HEK293 (cell line): Measurements from ENCODE around the gene CCDC34.

ENCODE experiments used
- BCL11A ChIP-seq: fragments of 450-650 bp; formaldehyde crosslinking; IDR thresholded peaks from 2 replicates; pipeline ENCODE4 v1.5.1; 2016; ENCODE audit warnings: low read depth, missing biosample characterization, missing genetic modification characterization
- HOXA7 ChIP-seq: sonication (generic); formaldehyde crosslinking; IDR thresholded peaks from 2 replicates; pipeline ENCODE4 v1.8.1; 2022; ENCODE audit warnings: missing genetic modification reagents, borderline replicate concordance
- SCRT1 ChIP-seq: fragments of 450-650 bp; formaldehyde crosslinking; IDR thresholded peaks from 2 replicates; pipeline ENCODE4 v1.5.1; 2016; ENCODE audit warnings: missing biosample characterization, missing genetic modification characterization, borderline replicate concordance
- SETDB1 ChIP-seq: IDR thresholded peaks from one replicate; pipeline ENCODE4 v1.6.1; 2017; ENCODE audit warnings: mild to moderate bottlenecking, low read length, moderate library complexity, mixed read lengths; ENCODE audit not compliant: insufficient read length
- ZBTB1 ChIP-seq: fragments of 450-650 bp; formaldehyde crosslinking; IDR thresholded peaks from 2 replicates; pipeline ENCODE4 v1.5.1; 2016; ENCODE audit warnings: missing biosample characterization, missing genetic modification characterization
- ZNF112 ChIP-seq: fragments of 450-650 bp; formaldehyde crosslinking; IDR thresholded peaks from 2 replicates; pipeline ENCODE4 v1.5.0; 2017; ENCODE audit warnings: missing biosample characterization, missing genetic modification characterization
- ZNF133 ChIP-seq: fragments of 450-650 bp; formaldehyde crosslinking; IDR thresholded peaks from 2 replicates; pipeline ENCODE4 v1.5.1; 2016; ENCODE audit warnings: missing biosample characterization, missing genetic modification characterization
- ZNF155 ChIP-seq: fragments of 450-650 bp; formaldehyde crosslinking; IDR thresholded peaks from 2 replicates; pipeline ENCODE4 v1.5.1; 2016; ENCODE audit warnings: missing biosample characterization, missing genetic modification characterization
- ZNF311 ChIP-seq: fragments of 450-650 bp; formaldehyde crosslinking; IDR thresholded peaks from 2 replicates; pipeline ENCODE4 v1.5.1; 2017; ENCODE audit warnings: missing biosample characterization, missing genetic modification characterization, borderline replicate concordance
- ZNF707 ChIP-seq: fragments of 450-650 bp; formaldehyde crosslinking; IDR thresholded peaks from 2 replicates; pipeline ENCODE4 v1.5.1; 2016; ENCODE audit warnings: missing biosample characterization, missing genetic modification characterization
- TF ChIP-seq, protein P1 (sequence below): fragments of 450-650 bp; formaldehyde crosslinking; IDR thresholded peaks from 2 replicates; pipeline ENCODE4 v1.5.1; 2016; ENCODE audit warnings: missing biosample characterization, missing genetic modification characterization
- TF ChIP-seq, protein P2 (sequence below): fragments of 450-650 bp; formaldehyde crosslinking; IDR thresholded peaks from 2 replicates; pipeline ENCODE4 v1.5.1; 2016; ENCODE audit warnings: missing biosample characterization, missing genetic modification characterization
- TF ChIP-seq, protein P3 (sequence below): fragments of 450-650 bp; IDR thresholded peaks from 2 replicates; pipeline ENCODE4 v1.5.1; 2018; ENCODE audit warnings: missing biosample characterization, missing genetic modification characterization
- TF ChIP-seq, protein P4 (sequence below): fragments of 450-650 bp; formaldehyde crosslinking; IDR thresholded peaks from 2 replicates; pipeline ENCODE4 v1.5.1; 2016; ENCODE audit warnings: missing biosample characterization, missing genetic modification characterization

DNA sequence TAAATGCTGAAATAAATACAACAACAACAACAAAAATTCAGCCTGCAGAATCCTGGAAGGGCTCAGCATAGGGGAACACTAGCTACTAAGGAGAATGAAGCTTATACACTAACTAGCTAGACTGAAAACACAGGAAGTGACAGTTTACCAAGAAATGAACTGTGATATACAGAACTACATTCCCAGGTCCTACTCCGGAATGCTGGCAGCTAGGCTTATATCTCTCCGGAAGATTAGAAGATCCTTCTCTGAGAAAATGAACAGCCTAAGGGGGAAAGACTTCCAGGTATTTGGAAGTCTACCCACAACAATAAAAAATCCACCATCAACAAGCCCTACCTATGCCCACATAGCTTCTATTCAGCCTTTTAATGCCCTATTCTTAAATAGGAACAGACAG, 31.0 kb downstream of the CCDC34 start:
- TF ChIP-seq SETDB1 (no peak), ZNF707 (tag by site-specific recombination) (no peak), ZNF311 (tag by site-specific recombination) (no peak), ZNF112 (tag by site-specific recombination) (no peak), ZBTB1 (tag by site-specific recombination) (no peak), ZNF155 (no peak), HOXA7 (CRISPR knock-in tag) (no peak), BCL11A (tag by site-specific recombination) (no peak), SCRT1 (no peak), ZNF133 (tag by site-specific recombination) (no peak)
- TF ChIP-seq, protein P1, sequence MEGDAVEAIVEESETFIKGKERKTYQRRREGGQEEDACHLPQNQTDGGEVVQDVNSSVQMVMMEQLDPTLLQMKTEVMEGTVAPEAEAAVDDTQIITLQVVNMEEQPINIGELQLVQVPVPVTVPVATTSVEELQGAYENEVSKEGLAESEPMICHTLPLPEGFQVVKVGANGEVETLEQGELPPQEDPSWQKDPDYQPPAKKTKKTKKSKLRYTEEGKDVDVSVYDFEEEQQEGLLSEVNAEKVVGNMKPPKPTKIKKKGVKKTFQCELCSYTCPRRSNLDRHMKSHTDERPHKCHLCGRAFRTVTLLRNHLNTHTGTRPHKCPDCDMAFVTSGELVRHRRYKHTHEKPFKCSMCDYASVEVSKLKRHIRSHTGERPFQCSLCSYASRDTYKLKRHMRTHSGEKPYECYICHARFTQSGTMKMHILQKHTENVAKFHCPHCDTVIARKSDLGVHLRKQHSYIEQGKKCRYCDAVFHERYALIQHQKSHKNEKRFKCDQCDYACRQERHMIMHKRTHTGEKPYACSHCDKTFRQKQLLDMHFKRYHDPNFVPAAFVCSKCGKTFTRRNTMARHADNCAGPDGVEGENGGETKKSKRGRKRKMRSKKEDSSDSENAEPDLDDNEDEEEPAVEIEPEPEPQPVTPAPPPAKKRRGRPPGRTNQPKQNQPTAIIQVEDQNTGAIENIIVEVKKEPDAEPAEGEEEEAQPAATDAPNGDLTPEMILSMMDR (tag by site-specific recombination) = no peak
- TF ChIP-seq, protein P2, sequence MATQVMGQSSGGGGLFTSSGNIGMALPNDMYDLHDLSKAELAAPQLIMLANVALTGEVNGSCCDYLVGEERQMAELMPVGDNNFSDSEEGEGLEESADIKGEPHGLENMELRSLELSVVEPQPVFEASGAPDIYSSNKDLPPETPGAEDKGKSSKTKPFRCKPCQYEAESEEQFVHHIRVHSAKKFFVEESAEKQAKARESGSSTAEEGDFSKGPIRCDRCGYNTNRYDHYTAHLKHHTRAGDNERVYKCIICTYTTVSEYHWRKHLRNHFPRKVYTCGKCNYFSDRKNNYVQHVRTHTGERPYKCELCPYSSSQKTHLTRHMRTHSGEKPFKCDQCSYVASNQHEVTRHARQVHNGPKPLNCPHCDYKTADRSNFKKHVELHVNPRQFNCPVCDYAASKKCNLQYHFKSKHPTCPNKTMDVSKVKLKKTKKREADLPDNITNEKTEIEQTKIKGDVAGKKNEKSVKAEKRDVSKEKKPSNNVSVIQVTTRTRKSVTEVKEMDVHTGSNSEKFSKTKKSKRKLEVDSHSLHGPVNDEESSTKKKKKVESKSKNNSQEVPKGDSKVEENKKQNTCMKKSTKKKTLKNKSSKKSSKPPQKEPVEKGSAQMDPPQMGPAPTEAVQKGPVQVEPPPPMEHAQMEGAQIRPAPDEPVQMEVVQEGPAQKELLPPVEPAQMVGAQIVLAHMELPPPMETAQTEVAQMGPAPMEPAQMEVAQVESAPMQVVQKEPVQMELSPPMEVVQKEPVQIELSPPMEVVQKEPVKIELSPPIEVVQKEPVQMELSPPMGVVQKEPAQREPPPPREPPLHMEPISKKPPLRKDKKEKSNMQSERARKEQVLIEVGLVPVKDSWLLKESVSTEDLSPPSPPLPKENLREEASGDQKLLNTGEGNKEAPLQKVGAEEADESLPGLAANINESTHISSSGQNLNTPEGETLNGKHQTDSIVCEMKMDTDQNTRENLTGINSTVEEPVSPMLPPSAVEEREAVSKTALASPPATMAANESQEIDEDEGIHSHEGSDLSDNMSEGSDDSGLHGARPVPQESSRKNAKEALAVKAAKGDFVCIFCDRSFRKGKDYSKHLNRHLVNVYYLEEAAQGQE (tag by site-specific recombination) = no peak
- TF ChIP-seq, protein P3, sequence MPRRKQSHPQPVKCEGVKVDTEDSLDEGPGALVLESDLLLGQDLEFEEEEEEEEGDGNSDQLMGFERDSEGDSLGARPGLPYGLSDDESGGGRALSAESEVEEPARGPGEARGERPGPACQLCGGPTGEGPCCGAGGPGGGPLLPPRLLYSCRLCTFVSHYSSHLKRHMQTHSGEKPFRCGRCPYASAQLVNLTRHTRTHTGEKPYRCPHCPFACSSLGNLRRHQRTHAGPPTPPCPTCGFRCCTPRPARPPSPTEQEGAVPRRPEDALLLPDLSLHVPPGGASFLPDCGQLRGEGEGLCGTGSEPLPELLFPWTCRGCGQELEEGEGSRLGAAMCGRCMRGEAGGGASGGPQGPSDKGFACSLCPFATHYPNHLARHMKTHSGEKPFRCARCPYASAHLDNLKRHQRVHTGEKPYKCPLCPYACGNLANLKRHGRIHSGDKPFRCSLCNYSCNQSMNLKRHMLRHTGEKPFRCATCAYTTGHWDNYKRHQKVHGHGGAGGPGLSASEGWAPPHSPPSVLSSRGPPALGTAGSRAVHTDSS (tag by site-specific recombination) = no peak
- TF ChIP-seq, protein P4, sequence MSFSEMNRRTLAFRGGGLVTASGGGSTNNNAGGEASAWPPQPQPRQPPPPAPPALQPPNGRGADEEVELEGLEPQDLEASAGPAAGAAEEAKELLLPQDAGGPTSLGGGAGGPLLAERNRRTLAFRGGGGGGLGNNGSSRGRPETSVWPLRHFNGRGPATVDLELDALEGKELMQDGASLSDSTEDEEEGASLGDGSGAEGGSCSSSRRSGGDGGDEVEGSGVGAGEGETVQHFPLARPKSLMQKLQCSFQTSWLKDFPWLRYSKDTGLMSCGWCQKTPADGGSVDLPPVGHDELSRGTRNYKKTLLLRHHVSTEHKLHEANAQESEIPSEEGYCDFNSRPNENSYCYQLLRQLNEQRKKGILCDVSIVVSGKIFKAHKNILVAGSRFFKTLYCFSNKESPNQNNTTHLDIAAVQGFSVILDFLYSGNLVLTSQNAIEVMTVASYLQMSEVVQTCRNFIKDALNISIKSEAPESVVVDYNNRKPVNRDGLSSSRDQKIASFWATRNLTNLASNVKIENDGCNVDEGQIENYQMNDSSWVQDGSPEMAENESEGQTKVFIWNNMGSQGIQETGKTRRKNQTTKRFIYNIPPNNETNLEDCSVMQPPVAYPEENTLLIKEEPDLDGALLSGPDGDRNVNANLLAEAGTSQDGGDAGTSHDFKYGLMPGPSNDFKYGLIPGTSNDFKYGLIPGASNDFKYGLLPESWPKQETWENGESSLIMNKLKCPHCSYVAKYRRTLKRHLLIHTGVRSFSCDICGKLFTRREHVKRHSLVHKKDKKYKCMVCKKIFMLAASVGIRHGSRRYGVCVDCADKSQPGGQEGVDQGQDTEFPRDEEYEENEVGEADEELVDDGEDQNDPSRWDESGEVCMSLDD (tag by site-specific recombination) = no peak
